SK-N-MC (cell line): ENCODE results near the gene CRB3.
A peak's percentile ranks its signal among the peaks of the same experiment; 100 is the strongest.

ENCODE experiments used
- EZH2 ChIP-seq: fragments of 200-600 bp; sonication (generic); IDR thresholded peaks from one replicate; pipeline ENCODE4 v1.6.1; 2017; ENCODE audit warnings: antibody characterized with exemption
- FOXP2 ChIP-seq: optimal IDR thresholded peaks from 2 replicates; pipeline ENCODE3; 2011; ENCODE audit warnings: mild to moderate bottlenecking, moderate library complexity; ENCODE audit not compliant: insufficient read depth; ENCODE audit errors: extremely low read length, control extremely low read depth
- POLR2AphosphoS5 ChIP-seq: IDR thresholded peaks from 2 replicates; pipeline ENCODE4 v1.6.1; 2012; ENCODE audit warnings: mild to moderate bottlenecking, low read depth, low read length, borderline replicate concordance

- TF ChIP-seq POLR2AphosphoS5 (peak; percentile 58; the same call in 1 of the 2 replicates), EZH2 (no peak), FOXP2 (no peak)
Measured at GRCh38 chr19:6424939-6425731, 38.9 kb upstream of the CRB3 start.
